Central memory CD8-positive, alpha-beta T cell (primary cell): ENCODE data around the gene HES4.
A peak's percentile ranks its signal among the peaks of the same experiment; 100 is the strongest.

Source experiments
- ATAC-seq: fragments of 150-1000 bp; cut with Tn5 transposase; replicated peaks from 2 replicates; pipeline ENCODE4 v1.10.0; 2022; ENCODE audit warnings: mild to moderate bottlenecking, moderate FRiP score, moderate number of reproducible peaks; ENCODE audit not compliant: poor library complexity, severe bottlenecking; ENCODE audit errors: extremely low read depth
- DNase-seq, 2 donors: peaks; one replicate each; pipeline ENCODE4 v3.0.0; 2021; ENCODE audit warnings: low spot score in 2 of 2
- H3K27ac Mint-ChIP-seq: one replicate; pipeline ENCODE4 v1.8.0; 2022; ENCODE audit warnings: low read depth, mild to moderate bottlenecking, moderate library complexity, mixed read lengths
- H3K27me3 Mint-ChIP-seq: one replicate; pipeline ENCODE4 v1.8.0; 2022; ENCODE audit warnings: mixed read lengths
- H3K36me3 Mint-ChIP-seq: one replicate; pipeline ENCODE4 v1.8.0; 2022; ENCODE audit warnings: mild to moderate bottlenecking, moderate library complexity, mixed read lengths; ENCODE audit not compliant: insufficient read depth
- H3K4me1 Mint-ChIP-seq: one replicate; pipeline ENCODE4 v1.8.0; 2022; ENCODE audit warnings: mixed read lengths
- H3K4me3 Mint-ChIP-seq: one replicate; pipeline ENCODE4 v1.8.0; 2022; ENCODE audit warnings: mild to moderate bottlenecking, moderate library complexity, mixed read lengths
- H3K9me3 Mint-ChIP-seq: one replicate; pipeline ENCODE4 v1.8.0; 2022; ENCODE audit warnings: mixed read lengths

Gene HES4, protein sequence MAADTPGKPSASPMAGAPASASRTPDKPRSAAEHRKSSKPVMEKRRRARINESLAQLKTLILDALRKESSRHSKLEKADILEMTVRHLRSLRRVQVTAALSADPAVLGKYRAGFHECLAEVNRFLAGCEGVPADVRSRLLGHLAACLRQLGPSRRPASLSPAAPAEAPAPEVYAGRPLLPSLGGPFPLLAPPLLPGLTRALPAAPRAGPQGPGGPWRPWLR

DNA sequence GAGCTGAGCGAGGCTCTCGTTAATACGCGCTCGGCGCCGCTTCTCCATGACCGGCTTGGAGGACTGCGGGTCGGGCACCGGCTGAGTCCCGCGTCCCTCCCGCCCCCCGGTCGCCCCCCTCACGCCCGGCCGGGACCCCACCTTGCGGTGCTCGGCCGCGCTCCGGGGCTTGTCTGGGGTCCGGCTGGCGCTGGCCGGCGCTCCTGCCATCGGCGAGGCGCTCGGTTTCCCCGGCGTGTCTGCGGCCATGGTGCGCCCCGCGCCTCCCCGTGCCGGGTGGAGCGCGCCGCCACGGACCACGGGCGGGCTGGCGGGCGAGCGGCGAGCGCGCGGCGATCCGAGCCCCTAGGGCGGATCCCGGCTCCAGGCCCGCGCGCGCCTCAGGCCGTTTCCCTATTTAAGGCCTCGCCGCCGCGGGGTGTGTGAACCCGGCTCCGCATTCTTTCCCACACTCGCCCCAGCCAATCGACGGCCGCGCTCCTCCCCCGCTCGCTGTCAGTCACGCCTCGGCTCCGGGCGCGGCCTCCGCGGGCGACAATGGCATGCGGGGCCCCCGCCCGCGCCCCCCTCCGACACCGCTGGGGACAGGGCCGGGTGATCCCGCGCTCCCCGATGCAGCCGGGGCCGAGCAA lies at the start of gene HES4:
Gene HES4, minus strand, starts transcription at position 373 of the 632 bp plus-strand sequence. Its CDS starts 124 bp downstream, at position 249.
- Mint-ChIP-seq H3K36me3 (peaks cover 7% of the 10 kb centered on the region), H3K9me3 (no peaks in the 10 kb centered on the region), H3K4me3 (peak within 1 kb of the TSS; percentile 72), H3K27me3 (peaks cover 53% of the 10 kb centered on the region), H3K27ac (peak within 1 kb of the TSS; percentile 79), H3K4me1 (peaks cover 16% of the 10 kb centered on the region)
- ATAC-seq (peak; percentile 37), DNase-seq (no peak)

- ATAC-seq (no peak), DNase-seq (no peak)
- Mint-ChIP-seq H3K4me1 (no peaks in the 10 kb centered on the region), H3K27ac (no peak overlapping the region), H3K36me3 (peaks cover 3% of the 10 kb centered on the region), H3K9me3 (no peaks in the 10 kb centered on the region), H3K27me3 (no peaks in the 10 kb centered on the region), H3K4me3 (no peak overlapping the region)
These were observed 48.9 kb upstream of the HES4 start for GRCh38 chr1:1048765-1049164.

DNA sequence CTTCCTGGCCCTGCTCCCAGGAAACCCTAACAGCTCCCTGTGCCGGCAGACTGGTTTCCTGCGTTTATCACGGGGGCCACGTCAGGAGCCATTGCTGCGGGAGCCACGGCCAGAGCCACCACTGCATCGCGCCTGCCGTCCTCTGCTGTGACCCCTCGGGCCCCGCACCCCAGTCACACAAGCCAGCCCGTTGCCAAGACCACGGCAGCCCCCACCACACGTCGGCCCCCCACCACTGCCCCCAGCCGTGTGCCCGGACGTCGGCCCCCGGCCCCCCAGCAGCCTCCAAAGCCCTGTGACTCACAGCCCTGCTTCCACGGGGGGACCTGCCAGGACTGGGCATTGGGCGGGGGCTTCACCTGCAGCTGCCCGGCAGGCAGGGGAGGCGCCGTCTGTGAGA lies 48.1 kb upstream of the HES4 start:
- no peaks in the 10 kb centered on the region for H3K27me3 Mint-ChIP-seq
- no peak overlapping the region for H3K4me3 Mint-ChIP-seq
- peaks cover 3% of the 10 kb centered on the region for H3K9me3 Mint-ChIP-seq
- DNase-seq (no peak), ATAC-seq (no peak)
- H3K4me1 Mint-ChIP-seq, result no peaks in the 10 kb centered on the region
- no peak overlapping the region for H3K27ac Mint-ChIP-seq
- H3K36me3 Mint-ChIP-seq, result peaks cover 4% of the 10 kb centered on the region

DNA sequence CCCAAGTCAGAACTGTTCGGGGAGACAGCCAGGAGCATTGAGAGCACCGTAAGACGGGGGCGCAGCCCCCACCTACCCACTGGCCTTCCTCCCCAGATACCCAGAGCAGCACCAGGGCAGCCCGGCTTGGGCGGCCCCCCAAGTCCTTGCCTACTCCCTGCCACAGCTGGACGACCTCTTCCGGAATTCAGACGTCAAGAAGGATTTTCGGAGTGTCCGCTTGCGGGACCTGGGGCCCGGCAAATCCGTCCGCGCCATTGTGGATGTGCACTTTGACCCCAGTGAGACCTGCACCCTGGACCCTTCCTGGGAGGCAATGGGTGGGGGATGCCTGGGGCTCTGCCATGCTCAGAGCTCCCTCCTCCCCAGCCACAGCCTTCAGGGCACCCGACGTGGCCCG lies 47.5 kb upstream of the HES4 start:
- Mint-ChIP-seq H3K4me1 (no peaks in the 10 kb centered on the region), H3K36me3 (peaks cover 4% of the 10 kb centered on the region)

DNA sequence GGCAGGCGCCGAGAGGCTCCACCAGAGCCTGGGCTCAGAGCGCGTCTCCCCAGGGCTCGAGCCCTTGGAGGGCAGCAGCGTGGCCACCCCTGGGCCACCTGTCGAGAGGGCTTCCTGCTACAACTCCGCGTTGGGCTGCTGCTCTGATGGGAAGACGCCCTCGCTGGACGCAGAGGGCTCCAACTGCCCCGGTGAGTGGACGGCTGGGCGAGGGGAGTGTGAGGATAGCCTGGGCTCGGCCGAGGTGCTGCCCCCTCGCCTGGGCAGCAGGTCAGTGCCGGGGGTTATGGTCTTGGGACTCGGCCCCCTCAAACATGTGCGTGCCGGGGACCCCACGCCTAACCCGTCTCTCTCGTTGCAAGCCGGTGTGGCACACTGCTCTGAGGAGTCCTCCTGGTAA lies 46.9 kb upstream of the HES4 start:
- no peaks in the 10 kb centered on the region for H3K27me3 Mint-ChIP-seq
- H3K36me3 Mint-ChIP-seq, result peaks cover 4% of the 10 kb centered on the region
- ATAC-seq, result no peak
- peaks cover 4% of the 10 kb centered on the region for H3K9me3 Mint-ChIP-seq
- no peak for DNase-seq
- H3K4me3 Mint-ChIP-seq, result no peak overlapping the region
- H3K4me1 Mint-ChIP-seq, result no peaks in the 10 kb centered on the region
- H3K27ac Mint-ChIP-seq, result no peak overlapping the region

More for the DNA sequence above, 47.5 kb upstream of the HES4 start:
- H3K27ac Mint-ChIP-seq, result no peak overlapping the region
- DNase-seq, result no peak
- no peak for ATAC-seq
- H3K4me3 Mint-ChIP-seq, result no peak overlapping the region
- H3K9me3 Mint-ChIP-seq, result peaks cover 4% of the 10 kb centered on the region
- H3K27me3 Mint-ChIP-seq, result no peaks in the 10 kb centered on the region

- Mint-ChIP-seq H3K27me3 (no peaks in the 10 kb centered on the region), H3K27ac (no peak overlapping the region), H3K4me1 (no peaks in the 10 kb centered on the region), H3K36me3 (peaks cover 4% of the 10 kb centered on the region), H3K4me3 (no peak overlapping the region), H3K9me3 (peaks cover 4% of the 10 kb centered on the region)
- ATAC-seq (no peak), DNase-seq (no peak)
These were observed 46.3 kb upstream of the HES4 start for GRCh38 chr1:1046243-1046642.

DNA sequence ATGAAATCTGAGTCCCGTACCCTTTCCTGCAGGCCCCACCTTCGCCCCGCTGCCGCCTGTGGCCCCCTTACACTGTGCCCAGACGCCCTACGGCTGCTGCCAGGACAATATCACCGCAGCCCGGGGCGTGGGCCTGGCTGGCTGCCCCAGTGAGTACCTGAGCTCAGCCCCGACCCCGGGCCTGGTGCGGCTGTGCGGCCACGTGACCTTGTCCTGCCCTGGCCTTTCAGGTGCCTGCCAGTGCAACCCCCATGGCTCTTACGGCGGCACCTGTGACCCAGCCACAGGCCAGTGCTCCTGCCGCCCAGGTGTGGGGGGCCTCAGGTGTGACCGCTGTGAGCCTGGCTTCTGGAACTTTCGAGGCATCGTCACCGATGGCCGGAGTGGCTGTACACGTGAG lies 45.2 kb upstream of the HES4 start:
- H3K4me3 Mint-ChIP-seq, result no peak overlapping the region
- H3K9me3 Mint-ChIP-seq, result peaks cover 4% of the 10 kb centered on the region
- no peak for DNase-seq
- no peaks in the 10 kb centered on the region for H3K4me1 Mint-ChIP-seq
- no peak for ATAC-seq
- peaks cover 4% of the 10 kb centered on the region for H3K36me3 Mint-ChIP-seq
- no peak overlapping the region for H3K27ac Mint-ChIP-seq
- H3K27me3 Mint-ChIP-seq, result no peaks in the 10 kb centered on the region

DNA sequence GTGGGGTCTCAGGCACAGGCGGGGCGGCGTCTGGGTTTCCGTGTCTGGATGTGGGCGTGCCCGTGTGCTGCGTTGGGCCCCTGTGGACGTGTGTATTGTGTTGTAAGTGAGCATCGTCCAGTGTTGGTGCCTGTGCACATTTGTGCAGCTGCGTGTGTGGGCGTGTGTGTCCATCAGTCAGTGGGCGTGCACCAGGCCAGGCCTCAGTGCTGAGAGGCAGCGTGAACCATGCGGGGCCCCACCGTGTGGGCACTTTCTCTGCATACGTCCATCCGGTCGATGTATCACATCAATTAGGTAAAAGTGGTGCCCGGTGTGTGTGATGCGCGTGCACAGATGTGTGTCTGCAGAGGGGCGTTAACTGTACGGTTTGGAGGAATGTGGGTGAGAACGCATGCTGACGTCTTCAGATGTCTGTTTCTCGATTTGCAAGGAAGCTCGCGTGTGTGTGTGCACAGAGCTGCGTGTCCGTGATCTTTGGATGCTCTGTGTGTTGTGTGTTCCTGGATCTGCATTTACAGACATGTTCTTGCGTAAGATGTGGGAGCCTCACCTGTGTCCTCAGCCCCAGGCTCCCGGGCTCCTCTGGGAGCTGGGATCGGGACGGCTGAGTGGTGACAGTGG lies 44.7 kb upstream of the HES4 start:
- Mint-ChIP-seq H3K4me3 (no peak overlapping the region), H3K27me3 (no peaks in the 10 kb centered on the region), H3K27ac (peak overlapping the region; percentile 70), H3K9me3 (peaks cover 4% of the 10 kb centered on the region), H3K4me1 (peaks cover 5% of the 10 kb centered on the region), H3K36me3 (peaks cover 4% of the 10 kb centered on the region)
- ATAC-seq, result no peak
- DNase-seq, result no peak

DNA sequence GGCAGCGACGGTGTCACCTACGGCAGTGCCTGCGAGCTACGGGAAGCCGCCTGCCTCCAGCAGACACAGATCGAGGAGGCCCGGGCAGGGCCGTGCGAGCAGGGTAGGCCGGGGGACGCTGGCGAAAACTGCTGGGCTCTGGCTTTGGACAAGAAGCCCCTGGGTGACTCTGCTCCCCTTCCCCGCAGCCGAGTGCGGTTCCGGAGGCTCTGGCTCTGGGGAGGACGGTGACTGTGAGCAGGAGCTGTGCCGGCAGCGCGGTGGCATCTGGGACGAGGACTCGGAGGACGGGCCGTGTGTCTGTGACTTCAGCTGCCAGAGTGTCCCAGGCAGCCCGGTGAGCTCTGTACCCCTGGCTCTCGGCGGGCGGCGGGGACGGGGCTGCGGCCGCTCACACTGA lies 44.0 kb upstream of the HES4 start:
- ATAC-seq (no peak), DNase-seq (no peak)
- Mint-ChIP-seq H3K9me3 (peaks cover 4% of the 10 kb centered on the region), H3K27ac (no peak overlapping the region), H3K4me3 (no peak overlapping the region), H3K27me3 (peaks cover 3% of the 10 kb centered on the region), H3K36me3 (peaks cover 4% of the 10 kb centered on the region), H3K4me1 (peaks cover 10% of the 10 kb centered on the region)

- Mint-ChIP-seq H3K9me3 (peaks cover 4% of the 10 kb centered on the region), H3K4me3 (peak overlapping the region; percentile 58), H3K4me1 (peaks cover 15% of the 10 kb centered on the region), H3K27ac (peak overlapping the region; percentile 84), H3K27me3 (peaks cover 8% of the 10 kb centered on the region), H3K36me3 (peaks cover 3% of the 10 kb centered on the region)
- DNase-seq (no peak), ATAC-seq (no peak)
These were observed 43.5 kb upstream of the HES4 start for GRCh38 chr1:1043411-1043810.

GRCh38 chr1:1042835-1043234 lies 42.9 kb upstream of the HES4 start:
- H3K9me3 Mint-ChIP-seq, result peaks cover 4% of the 10 kb centered on the region
- peak overlapping the region; percentile 58 for H3K4me3 Mint-ChIP-seq
- H3K27ac Mint-ChIP-seq, result peak overlapping the region; percentile 84
- H3K27me3 Mint-ChIP-seq, result peaks cover 14% of the 10 kb centered on the region
- ATAC-seq (no peak), DNase-seq (no peak)
- peaks cover 16% of the 10 kb centered on the region for H3K4me1 Mint-ChIP-seq
- H3K36me3 Mint-ChIP-seq, result peaks cover 3% of the 10 kb centered on the region

DNA sequence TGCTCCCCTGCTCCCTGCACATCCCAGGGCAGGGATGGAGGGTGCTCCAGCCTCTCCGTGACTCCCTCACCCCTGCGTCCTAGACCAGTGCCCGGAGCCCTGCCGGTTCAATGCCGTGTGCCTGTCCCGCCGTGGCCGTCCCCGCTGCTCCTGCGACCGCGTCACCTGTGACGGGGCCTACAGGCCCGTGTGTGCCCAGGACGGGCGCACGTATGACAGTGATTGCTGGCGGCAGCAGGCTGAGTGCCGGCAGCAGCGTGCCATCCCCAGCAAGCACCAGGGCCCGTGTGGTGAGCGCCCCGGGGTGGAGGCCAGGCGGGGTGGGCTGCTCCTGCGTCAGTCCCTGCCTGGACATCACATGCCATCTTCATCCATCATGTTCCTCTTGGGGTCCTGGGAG lies 42.0 kb upstream of the HES4 start:
- Mint-ChIP-seq H3K36me3 (peaks cover 1% of the 10 kb centered on the region), H3K9me3 (peaks cover 4% of the 10 kb centered on the region), H3K27me3 (peaks cover 17% of the 10 kb centered on the region), H3K4me3 (no peak overlapping the region), H3K27ac (no peak overlapping the region), H3K4me1 (peaks cover 16% of the 10 kb centered on the region)
- DNase-seq, result no peak
- ATAC-seq, result no peak

DNA sequence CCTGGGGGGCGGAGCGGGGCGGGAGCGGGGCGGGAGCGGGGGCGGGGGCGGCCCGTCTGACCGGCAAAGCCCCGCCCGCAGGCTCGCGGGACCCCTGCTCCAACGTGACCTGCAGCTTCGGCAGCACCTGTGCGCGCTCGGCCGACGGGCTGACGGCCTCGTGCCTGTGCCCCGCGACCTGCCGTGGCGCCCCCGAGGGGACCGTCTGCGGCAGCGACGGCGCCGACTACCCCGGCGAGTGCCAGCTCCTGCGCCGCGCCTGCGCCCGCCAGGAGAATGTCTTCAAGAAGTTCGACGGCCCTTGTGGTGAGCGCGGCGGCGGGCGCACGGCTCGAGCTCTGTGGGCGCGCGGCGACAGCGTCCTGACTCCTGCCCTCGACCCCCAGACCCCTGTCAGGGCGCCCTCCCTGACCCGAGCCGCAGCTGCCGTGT lies 41.2 kb upstream of the HES4 start:
- Mint-ChIP-seq H3K4me1 (peaks cover 16% of the 10 kb centered on the region), H3K27me3 (peaks cover 24% of the 10 kb centered on the region)

More for the DNA sequence above, 41.2 kb upstream of the HES4 start:
- peaks cover 4% of the 10 kb centered on the region for H3K9me3 Mint-ChIP-seq
- ATAC-seq (no peak), DNase-seq (no peak)
- peak overlapping the region; percentile 20 for H3K4me3 Mint-ChIP-seq
- H3K27ac Mint-ChIP-seq, result no peak overlapping the region
- H3K36me3 Mint-ChIP-seq, result peaks cover 1% of the 10 kb centered on the region
